ENCODE data around the gene HOXB8.

The HOXB8 gene

DNA sequence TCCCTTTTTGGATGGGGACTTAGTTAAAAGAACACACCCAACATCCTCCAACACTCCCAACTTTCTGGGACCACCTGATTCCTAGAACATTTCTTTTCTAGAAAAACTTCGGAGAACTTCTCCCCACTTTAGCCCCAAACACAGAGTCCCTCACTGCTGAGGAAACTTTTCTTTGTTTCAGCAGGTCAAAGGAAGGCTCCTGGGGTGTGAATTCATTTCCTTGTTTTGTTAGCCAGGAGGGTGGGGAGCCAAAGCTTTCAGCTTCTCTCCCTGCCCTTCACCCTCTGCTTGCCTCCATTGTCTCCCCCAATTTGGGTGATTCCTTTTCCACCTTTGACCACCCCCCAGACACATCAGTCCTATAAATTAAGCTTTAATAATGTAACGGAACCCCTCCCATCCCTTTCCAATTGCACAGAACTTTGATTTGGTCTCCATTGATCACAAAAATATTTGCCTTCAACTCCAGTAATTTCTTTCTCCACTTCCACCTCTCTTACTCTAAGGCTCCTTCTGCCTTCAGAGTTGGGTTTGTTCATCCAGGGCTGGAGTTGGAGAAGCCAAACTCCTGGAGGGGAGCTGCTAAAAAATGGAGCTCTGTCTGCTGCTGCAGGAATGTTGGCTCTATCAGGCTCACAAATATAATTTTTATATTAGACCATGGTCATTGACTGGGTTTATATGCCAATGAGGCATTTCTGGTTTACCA, 47.3 kb downstream of the HOXB8 start:
- no peak for DNase-seq (ENCODE audit: low spot score)

DNA sequence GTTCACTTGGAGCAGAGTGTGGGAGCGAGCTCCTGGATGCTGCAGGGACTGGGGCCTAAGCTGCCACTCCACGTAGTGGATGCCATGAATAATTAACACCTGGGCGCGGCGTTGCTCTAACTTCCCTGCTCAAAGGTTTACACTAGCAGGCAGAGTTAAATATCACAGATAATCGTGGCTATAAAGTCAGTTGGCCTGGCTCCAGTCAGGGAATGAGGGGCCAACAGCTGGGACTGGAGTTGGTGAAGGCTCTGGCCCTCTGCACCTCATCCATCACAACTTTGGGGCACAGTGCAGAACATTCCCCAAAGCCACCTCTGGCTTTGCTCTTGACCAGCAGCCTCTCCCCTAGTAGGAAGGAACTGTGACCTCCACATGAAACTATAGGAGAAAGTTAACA, 47.9 kb downstream of the HOXB8 start:
- DNase-seq (ENCODE audit: low spot score), result no peak

DNA sequence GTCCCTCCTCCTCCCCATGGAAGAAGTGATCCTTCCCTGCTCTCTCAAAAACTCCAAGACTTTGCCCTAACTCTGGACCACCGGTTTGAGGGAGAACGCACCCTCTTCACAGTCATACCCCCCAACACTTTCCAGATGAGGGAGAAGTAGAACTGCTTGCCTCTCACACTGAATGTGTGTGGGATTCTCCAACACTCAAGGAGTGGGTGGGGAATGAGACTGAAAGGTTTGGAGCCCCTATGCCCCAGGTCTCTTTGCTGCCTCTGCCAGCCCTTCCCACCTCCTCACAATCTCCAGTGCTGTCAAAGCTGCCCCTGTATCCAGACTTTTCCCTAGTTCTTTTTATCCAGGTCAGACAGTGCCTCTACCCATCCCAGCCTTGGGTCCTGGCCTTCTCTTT, 48.4 kb downstream of the HOXB8 start:
- DNase-seq (ENCODE audit: low spot score), result no peak

DNA sequence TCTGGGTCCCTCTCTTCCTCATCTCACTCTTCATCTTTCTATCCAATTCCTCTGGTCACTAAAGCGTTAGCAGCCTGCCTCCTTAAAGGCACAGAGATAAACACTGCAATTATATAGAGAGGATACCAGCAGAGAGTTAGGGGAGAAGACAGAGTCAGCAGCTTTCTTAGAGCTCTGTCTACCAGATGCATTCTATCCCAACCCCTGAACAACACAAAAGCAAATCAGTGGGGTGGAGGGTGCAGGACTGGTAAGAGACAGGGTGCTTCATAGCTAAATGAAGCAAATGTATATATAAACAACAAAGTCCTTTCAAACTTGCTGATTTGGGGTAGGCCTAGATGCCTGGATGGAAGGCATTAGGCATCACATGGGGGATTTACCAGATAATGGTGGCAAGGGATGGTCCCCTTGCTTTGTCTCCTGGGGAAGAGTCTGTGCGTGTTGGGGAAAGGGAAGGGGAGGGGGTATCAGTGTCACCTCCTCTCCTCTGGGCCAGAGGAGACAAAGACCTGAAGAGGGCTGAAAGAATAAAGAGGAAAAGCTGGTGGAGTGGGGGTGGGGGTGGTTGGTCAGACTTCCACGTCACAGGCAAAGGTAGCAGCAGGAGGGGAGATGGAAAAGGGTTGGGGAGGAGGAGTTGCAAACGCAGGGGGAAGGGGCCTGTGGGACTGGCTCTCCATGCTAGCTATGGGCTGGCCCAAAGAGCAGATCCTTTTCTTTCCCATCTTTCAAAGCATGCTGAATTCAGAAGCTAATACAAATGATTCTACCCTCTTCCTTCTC, 49.0 kb downstream of the HOXB8 start:
- no peak for DNase-seq (ENCODE audit: low spot score)

DNA sequence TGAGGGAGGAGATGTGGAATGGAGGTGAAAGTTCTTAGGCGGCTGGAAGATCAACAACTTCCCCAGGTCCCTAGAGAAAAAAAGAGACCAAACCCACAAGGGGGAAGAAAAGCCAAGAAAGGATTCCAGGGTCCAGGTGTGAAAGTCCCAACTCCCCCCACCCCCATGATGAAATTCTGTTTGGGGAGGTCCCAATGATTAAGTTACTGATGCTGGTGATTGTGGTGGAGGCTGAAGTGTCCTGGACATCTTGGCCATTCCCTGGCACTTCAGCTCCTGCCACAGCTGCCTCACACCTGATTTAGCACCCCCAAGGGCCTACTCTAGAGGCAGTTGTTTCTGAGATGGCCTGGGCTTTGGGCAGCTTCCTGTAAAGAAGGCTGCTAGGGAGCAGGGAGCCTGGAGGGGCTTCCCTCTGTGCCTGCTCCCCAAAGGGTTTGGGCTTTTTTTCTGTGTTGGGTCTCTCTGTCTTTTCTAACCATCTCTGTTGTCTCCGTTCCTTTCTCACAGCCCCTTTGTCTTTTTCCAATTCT, 50.0 kb downstream of the HOXB8 start:
- no peak for DNase-seq (ENCODE audit: low spot score)

DNA sequence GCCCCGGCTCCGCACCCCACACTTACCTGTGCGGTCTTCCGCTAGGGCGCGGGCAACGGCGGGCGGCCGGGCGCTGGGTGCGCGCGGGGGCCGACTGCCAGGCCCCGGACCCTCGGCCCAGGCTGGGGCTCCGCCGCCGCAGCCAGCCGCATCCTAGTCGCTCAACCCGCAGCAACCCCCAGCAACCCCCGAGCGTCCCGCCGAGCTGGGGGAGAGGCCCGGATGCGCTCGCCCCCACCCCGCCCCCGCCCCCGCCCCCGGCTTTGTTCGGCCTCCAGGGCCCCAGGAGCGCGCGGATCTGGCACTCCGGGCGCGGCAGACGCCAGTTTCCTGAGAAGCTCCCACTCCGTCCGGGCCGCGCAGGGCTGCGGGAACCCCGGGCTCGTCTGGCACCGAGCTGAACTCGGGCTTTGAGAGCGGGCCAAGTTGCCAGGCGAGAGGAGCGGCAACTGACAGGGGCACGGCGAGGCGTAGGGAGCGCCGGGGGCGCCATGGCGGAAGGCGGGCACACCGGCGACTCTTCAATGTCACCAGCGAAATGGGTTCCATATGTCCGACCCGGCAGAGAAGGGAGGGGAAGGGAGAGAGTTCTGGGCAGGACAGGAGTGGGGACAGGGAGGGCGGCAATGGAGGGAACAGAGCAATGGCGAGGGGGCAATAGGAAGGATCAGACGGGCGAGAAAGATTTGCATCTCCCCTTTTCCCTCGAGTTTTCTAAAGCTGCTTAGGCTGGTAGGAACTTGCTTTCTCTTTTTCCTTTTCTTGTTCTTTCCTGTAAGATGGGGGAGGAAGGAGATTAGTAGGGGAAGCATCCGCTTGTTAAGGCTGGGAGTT, 50.7 kb downstream of the HOXB8 start:
- no peak for DNase-seq (ENCODE audit: low spot score)

DNA sequence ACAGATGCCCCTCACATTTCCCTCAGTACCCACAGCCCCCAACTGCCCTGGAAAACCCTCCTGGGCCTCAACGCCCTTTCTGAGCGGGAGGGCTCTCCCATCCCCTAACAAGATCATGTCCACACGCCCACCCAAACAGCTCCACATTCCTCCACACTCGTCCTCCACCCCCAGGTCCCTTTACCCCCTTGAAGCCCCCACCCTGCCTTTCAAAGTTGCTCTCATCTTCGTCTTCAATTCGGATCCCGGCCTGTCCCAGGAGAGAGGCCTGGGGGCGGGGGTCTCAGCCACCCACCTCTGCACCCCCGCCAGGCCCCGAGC, 51.3 kb downstream of the HOXB8 start:
- no peak for DNase-seq (ENCODE audit: low spot score)

DNA sequence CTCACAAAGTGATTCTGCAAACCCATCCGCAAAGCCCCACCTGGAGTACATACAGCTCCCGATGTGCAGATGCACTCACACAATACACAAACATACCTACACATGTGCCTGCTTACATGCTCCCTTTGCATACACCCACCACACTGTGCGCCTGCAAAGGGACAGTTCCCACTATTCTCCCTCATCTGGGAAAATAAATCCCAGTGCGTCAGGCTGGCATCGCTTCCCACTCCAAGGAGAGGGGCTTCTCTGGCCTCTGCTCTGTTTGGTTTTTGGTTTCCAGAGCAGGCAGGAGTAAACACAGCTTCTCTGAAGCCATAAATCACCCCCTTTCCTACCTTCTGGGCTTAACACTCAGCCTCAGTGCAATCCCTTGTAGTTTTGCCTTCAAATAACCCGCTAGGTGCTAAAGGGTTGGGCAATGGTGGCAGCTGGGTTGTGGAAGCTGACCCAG, 51.7 kb downstream of the HOXB8 start:
- DNase-seq (ENCODE audit: low spot score), result no peak

DNA sequence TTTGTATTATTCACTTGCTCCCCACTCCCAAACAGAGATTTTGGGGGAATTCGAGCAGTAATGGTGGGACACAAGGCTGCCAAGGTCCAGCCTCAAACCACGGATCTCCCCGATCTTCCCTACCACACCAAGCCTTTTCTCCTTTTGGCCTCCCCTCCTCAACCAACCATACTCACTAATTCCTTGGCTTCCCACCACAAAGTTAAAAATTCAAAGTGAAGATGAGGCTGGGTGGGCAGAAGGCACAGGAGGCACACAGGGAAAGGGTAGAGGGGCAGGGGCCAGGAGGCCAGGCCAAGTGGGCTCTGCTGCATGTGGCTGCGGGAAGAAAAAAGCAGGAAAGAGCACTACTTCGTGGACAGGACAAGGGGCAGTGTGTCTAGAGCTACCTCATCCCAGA, 52.2 kb downstream of the HOXB8 start:
- DNase-seq (ENCODE audit: low spot score), result no peak
